ENCODE measurements around the gene MEIKIN.

GRCh38 chr5:131953969-131954368 is 8.5 kb upstream of the MEIKIN start:
- TF ChIP-seq SIN3A (IDR thresholded peaks at IDR 0.05; ENCODE audit: borderline replicate concordance, insufficient read depth, low read length) = no peak
- TF ChIP-seq, protein P1, sequence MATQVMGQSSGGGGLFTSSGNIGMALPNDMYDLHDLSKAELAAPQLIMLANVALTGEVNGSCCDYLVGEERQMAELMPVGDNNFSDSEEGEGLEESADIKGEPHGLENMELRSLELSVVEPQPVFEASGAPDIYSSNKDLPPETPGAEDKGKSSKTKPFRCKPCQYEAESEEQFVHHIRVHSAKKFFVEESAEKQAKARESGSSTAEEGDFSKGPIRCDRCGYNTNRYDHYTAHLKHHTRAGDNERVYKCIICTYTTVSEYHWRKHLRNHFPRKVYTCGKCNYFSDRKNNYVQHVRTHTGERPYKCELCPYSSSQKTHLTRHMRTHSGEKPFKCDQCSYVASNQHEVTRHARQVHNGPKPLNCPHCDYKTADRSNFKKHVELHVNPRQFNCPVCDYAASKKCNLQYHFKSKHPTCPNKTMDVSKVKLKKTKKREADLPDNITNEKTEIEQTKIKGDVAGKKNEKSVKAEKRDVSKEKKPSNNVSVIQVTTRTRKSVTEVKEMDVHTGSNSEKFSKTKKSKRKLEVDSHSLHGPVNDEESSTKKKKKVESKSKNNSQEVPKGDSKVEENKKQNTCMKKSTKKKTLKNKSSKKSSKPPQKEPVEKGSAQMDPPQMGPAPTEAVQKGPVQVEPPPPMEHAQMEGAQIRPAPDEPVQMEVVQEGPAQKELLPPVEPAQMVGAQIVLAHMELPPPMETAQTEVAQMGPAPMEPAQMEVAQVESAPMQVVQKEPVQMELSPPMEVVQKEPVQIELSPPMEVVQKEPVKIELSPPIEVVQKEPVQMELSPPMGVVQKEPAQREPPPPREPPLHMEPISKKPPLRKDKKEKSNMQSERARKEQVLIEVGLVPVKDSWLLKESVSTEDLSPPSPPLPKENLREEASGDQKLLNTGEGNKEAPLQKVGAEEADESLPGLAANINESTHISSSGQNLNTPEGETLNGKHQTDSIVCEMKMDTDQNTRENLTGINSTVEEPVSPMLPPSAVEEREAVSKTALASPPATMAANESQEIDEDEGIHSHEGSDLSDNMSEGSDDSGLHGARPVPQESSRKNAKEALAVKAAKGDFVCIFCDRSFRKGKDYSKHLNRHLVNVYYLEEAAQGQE (IDR thresholded peaks at IDR 0.05; ENCODE audit: insufficient read depth in 1 of 2, low read depth in 2 of 2, low read length in 2 of 2) = no peak
- no peak for TF ChIP-seq POLR2AphosphoS5 (IDR thresholded peaks at IDR 0.05; ENCODE audit: low read depth, low read length)
